Measurements from ENCODE around the gene SLC22A3. TPM values are rescaled to one million over a fixed set of nuclear protein-coding genes. Genes with fewer than 3 reads are reported as not detected.

The SLC22A3 gene
- total RNA-seq, 1 experiment from 2014 or later = 4.1 TPM

DNA sequence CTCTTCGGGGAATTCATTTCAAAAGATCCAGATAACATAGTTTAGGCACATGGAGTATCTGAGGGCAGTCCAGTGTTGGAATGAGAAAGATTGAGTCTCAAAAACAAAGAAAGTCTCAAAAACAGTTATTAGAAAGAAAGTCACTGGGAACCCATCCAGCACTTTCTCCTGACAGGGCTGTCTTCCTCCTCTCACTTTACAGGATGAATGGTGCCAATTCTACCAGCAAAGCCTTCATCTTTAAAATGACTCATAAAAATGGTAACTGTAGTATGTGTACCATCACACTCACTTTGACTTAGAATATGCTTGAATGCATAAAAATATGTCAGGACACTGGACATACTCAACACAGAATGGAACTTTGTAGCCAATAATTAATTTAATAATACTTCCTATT lies 71.3 kb downstream of the SLC22A3 start:
- no peak for TF ChIP-seq OVOL2 (CRISPR knock-in tag; IDR thresholded peaks at IDR 0.05; ENCODE audit: borderline replicate concordance)
- no peak for TF ChIP-seq RORB (CRISPR knock-in tag; IDR thresholded peaks at IDR 0.05)
- no peak for TF ChIP-seq ZMAT4 (CRISPR knock-in tag; IDR thresholded peaks at IDR 0.05)
- TF ChIP-seq GABPB1 (CRISPR knock-in tag; IDR thresholded peaks at IDR 0.05) = no peak
- TF ChIP-seq NFYB (CRISPR knock-in tag; conservative IDR thresholded peaks at IDR 0.05; ENCODE audit: low read depth) = no peak
- no peak for TF ChIP-seq ZNF232 (CRISPR knock-in tag; IDR thresholded peaks at IDR 0.05)
- no peak for TF ChIP-seq USF1 (CRISPR knock-in tag; IDR thresholded peaks at IDR 0.05)
- TF ChIP-seq ERG (CRISPR knock-in tag; IDR thresholded peaks at IDR 0.05) = no peak
- no peak for TF ChIP-seq JUN (CRISPR knock-in tag; IDR thresholded peaks at IDR 0.05)
- no peak for TF ChIP-seq RELA (CRISPR knock-in tag; IDR thresholded peaks at IDR 0.05; ENCODE audit: borderline replicate concordance)
- TF ChIP-seq, protein P1, sequence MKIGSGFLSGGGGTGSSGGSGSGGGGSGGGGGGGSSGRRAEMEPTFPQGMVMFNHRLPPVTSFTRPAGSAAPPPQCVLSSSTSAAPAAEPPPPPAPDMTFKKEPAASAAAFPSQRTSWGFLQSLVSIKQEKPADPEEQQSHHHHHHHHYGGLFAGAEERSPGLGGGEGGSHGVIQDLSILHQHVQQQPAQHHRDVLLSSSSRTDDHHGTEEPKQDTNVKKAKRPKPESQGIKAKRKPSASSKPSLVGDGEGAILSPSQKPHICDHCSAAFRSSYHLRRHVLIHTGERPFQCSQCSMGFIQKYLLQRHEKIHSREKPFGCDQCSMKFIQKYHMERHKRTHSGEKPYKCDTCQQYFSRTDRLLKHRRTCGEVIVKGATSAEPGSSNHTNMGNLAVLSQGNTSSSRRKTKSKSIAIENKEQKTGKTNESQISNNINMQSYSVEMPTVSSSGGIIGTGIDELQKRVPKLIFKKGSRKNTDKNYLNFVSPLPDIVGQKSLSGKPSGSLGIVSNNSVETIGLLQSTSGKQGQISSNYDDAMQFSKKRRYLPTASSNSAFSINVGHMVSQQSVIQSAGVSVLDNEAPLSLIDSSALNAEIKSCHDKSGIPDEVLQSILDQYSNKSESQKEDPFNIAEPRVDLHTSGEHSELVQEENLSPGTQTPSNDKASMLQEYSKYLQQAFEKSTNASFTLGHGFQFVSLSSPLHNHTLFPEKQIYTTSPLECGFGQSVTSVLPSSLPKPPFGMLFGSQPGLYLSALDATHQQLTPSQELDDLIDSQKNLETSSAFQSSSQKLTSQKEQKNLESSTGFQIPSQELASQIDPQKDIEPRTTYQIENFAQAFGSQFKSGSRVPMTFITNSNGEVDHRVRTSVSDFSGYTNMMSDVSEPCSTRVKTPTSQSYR (CRISPR knock-in tag; IDR thresholded peaks at IDR 0.05) = no peak
- no peak for TF ChIP-seq NFE2L1 (CRISPR knock-in tag; IDR thresholded peaks at IDR 0.05)
- no peak for TF ChIP-seq ATF2 (CRISPR knock-in tag; IDR thresholded peaks at IDR 0.05; ENCODE audit: borderline replicate concordance, low read depth)
- no peak for TF ChIP-seq FOXP1 (CRISPR knock-in tag; IDR thresholded peaks at IDR 0.05; ENCODE audit: borderline replicate concordance)
- no peak for TF ChIP-seq STAT6 (CRISPR knock-in tag; conservative IDR thresholded peaks at IDR 0.05; ENCODE audit: low read depth)
- TF ChIP-seq SMAD4 (CRISPR knock-in tag; IDR thresholded peaks at IDR 0.05) = no peak
- no peak for TF ChIP-seq NR3C1 (CRISPR knock-in tag; conservative IDR thresholded peaks at IDR 0.05; ENCODE audit: low read depth)
- TF ChIP-seq GTF2I (CRISPR knock-in tag; conservative IDR thresholded peaks at IDR 0.05) = no peak
- DNase-seq (ENCODE audit: low spot score) (no peak), ATAC-seq (no peak)
- Mint-ChIP-seq H3K27ac (no peak overlapping the region), H3K36me3 (0 out of 2 replicates have a peak, but pooled peaks cover 2% of the 10 kb centered on the region), H3K4me1 (peaks cover 6% of the 10 kb centered on the region; the same call in 1 of the 2 replicates), H3K4me3 (no peak overlapping the region), H3K27me3 (ENCODE audit: low read depth) (no peaks in the 10 kb centered on the region), H3K9me3 (peaks cover 5% of the 10 kb centered on the region; the same call in 1 of the 2 replicates)
- CTCF ChIA-PET = no interaction called here
- POLR2A ChIA-PET = interaction anchor here (0.6 kb wide), 1 partner anchor 139 kb away, joined by 5 read pairs; no protein-coding TSS in a partner anchor

All from WTC11 (cell line).